SU-DHL-6 (cell line): ENCODE data around the gene LEMD2.
A peak's percentile ranks its signal among the peaks of the same experiment; 100 is the strongest.

Source experiments
- H2AFZ ChIP-seq: fragments of 200-600 bp; sonication (generic); 2 replicates; pipeline ENCODE4 v1.6.1; 2014; ENCODE audit warnings: low read depth, mild to moderate bottlenecking, moderate library complexity, mixed read lengths, antibody characterized with exemption, low read length; ENCODE audit not compliant: severe bottlenecking
- H3F3A ChIP-seq: fragments of 200-600 bp; shearing (Covaris generic); 2 replicates; pipeline ENCODE4 v1.6.0; 2016; ENCODE audit warnings: antibody characterized with exemption, mild to moderate bottlenecking; ENCODE audit not compliant: insufficient read depth
- H3K27ac ChIP-seq: fragments of 200-600 bp; sonication (generic); 2 replicates; pipeline ENCODE4 v1.5.1; 2016; ENCODE audit warnings: low read depth, mild to moderate bottlenecking, low read length, moderate library complexity, mixed read lengths
- H3K27me3 ChIP-seq: fragments of 200-600 bp; sonication (generic), shearing (Covaris generic); 2 replicates; pipeline ENCODE4 v1.6.0; 2014; ENCODE audit warnings: mild to moderate bottlenecking, low read length
- H3K36me3 ChIP-seq: fragments of 200-600 bp; sonication (generic); 2 replicates; pipeline ENCODE4 v1.6.1; 2014; ENCODE audit warnings: mild to moderate bottlenecking, low read length, mixed read lengths
- H3K4me2 ChIP-seq: fragments of 300-600, 200-600 bp; shearing (Covaris generic), sonication (generic); 2 replicates; pipeline ENCODE4 v1.6.0; 2014; ENCODE audit warnings: low read length, low read depth, mild to moderate bottlenecking; ENCODE audit not compliant: poor library complexity, severe bottlenecking
- H3K4me3 ChIP-seq: fragments of 200-600 bp; sonication (generic); 2 replicates; pipeline ENCODE4 v1.5.1; 2014; ENCODE audit warnings: antibody characterized with exemption, low read length, mild to moderate bottlenecking, mixed read lengths; ENCODE audit not compliant: insufficient read depth, poor library complexity, severe bottlenecking
- H3K79me2 ChIP-seq: fragments of 200-600 bp; sonication (generic); 2 replicates; pipeline ENCODE4 v1.6.1; 2014; ENCODE audit warnings: mild to moderate bottlenecking, low read length, moderate library complexity; ENCODE audit not compliant: insufficient read depth
- H3K9ac ChIP-seq: fragments of 200-600 bp; sonication (generic); 2 replicates; pipeline ENCODE4 v1.7.0; 2014; ENCODE audit warnings: mild to moderate bottlenecking, low read length
- H3K9me2 ChIP-seq: fragments of 200-600 bp; sonication (generic); replicated peaks from 2 replicates; pipeline ENCODE4 v1.6.1; 2014; ENCODE audit warnings: low read length; ENCODE audit not compliant: insufficient read depth
- H3K9me3 ChIP-seq: fragments of 200-600 bp; sonication (generic); 2 replicates; pipeline ENCODE4 v1.6.1; 2014; ENCODE audit warnings: low read length, mixed read lengths; ENCODE audit not compliant: insufficient read depth
- H4K20me1 ChIP-seq: fragments of 200-600 bp; sonication (generic); 2 replicates; pipeline ENCODE4 v1.6.1; 2014; ENCODE audit warnings: low read depth, mild to moderate bottlenecking, antibody characterized with exemption, low read length, moderate library complexity, mixed read lengths
- CTCF ChIP-seq: fragments of 200-600 bp; sonication (generic); IDR thresholded peaks from one replicate; pipeline ENCODE4 v1.5.1; 2017; ENCODE audit warnings: antibody characterized with exemption, mild to moderate bottlenecking, low read length, moderate library complexity; ENCODE audit not compliant: insufficient read depth, poor library complexity, severe bottlenecking
- EZH2phosphoT487 ChIP-seq: fragments of 200-600 bp; sonication (generic), shearing (Covaris generic); conservative IDR thresholded peaks from 2 replicates; pipeline ENCODE4 v1.6.1; 2018; ENCODE audit warnings: mild to moderate bottlenecking, antibody characterized with exemption, low read length, moderate library complexity, mixed read lengths

Gene LEMD2

GRCh38 chr6:33772082-33772830, 16.7 kb downstream of the LEMD2 start:
- Histone ChIP-seq H2AFZ (no peak overlapping the region), H3K4me2 (no peak overlapping the region), H4K20me1 (no peaks in the 10 kb centered on the region), H3K36me3 (no peaks in the 10 kb centered on the region), H3K79me2 (no peaks in the 10 kb centered on the region), H3K9me3 (no peaks in the 10 kb centered on the region), H3K4me3 (no peak overlapping the region), H3K27ac (no peak overlapping the region), H3K27me3 (no peaks in the 10 kb centered on the region), H3F3A (no peaks in the 10 kb centered on the region), H3K9ac (no peak overlapping the region), H3K9me2 (no peaks in the 10 kb centered on the region)
- TF ChIP-seq CTCF = no peak
- TF ChIP-seq EZH2phosphoT487 = no peak

- Histone ChIP-seq H2AFZ (no peak overlapping the region), H3K9me2 (no peaks in the 10 kb centered on the region), H3K36me3 (no peaks in the 10 kb centered on the region), H3K27ac (no peak overlapping the region), H3F3A (no peaks in the 10 kb centered on the region), H3K4me2 (no peak overlapping the region), H4K20me1 (no peaks in the 10 kb centered on the region), H3K9me3 (no peaks in the 10 kb centered on the region), H3K4me3 (no peak overlapping the region), H3K79me2 (no peaks in the 10 kb centered on the region), H3K27me3 (no peaks in the 10 kb centered on the region), H3K9ac (no peak overlapping the region)
- TF ChIP-seq CTCF (peak; percentile 99), EZH2phosphoT487 (no peak)
Observed at GRCh38 chr6:33771146-33772081, 17.5 kb downstream of the LEMD2 start.

- Histone ChIP-seq H3K4me2 (no peak overlapping the region), H3K4me3 (no peak overlapping the region), H3K9ac (no peak overlapping the region)
Observed at GRCh38 chr6:33770833-33771145, 18.1 kb downstream of the LEMD2 start.

More at GRCh38 chr6:33770833-33771145, 18.1 kb downstream of the LEMD2 start:
- Histone ChIP-seq H3K9me2 (no peaks in the 10 kb centered on the region), H3K36me3 (no peaks in the 10 kb centered on the region), H3K79me2 (no peaks in the 10 kb centered on the region), H3F3A (no peaks in the 10 kb centered on the region), H3K27ac (no peak overlapping the region), H3K9me3 (no peaks in the 10 kb centered on the region), H3K27me3 (no peaks in the 10 kb centered on the region), H4K20me1 (no peaks in the 10 kb centered on the region), H2AFZ (no peak overlapping the region)
- TF ChIP-seq CTCF = no peak
- TF ChIP-seq EZH2phosphoT487 = no peak
